ENCODE results near the gene TMEM17.

The TMEM17 gene

DNA sequence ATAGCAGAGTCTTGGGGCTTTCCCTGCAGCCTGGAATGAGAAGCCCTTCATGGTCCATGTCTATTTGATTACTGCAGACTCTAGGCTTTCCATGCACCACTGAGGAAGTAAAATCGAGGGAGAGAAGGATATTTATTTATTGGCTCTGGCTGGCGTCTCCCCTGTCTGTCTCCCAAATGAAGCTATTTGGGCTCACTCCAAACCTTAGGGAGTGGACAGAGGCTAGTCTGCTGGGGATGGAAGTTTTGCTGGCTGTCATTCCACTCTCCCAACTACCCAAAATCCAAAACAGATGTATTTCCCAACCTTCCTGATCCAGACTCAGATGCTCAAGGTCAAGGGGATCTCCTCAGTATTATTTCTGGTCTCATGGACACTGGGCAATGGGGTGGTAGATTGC lies 33.7 kb downstream of the TMEM17 start:
- DNase-seq (ENCODE audit: low spot score), result no peak

- DNase-seq (ENCODE audit: low spot score), result no peak
These were observed 34.2 kb downstream of the TMEM17 start for GRCh38 chr2:62471816-62472215.

GRCh38 chr2:62471404-62471803 lies 34.6 kb downstream of the TMEM17 start:
- DNase-seq (ENCODE audit: low spot score), result no peak

GRCh38 chr2:62469548-62469947 lies 36.4 kb downstream of the TMEM17 start:
- DNase-seq (ENCODE audit: low spot score), result no peak

- no peak for DNase-seq (ENCODE audit: low spot score)
These were observed 36.9 kb downstream of the TMEM17 start for GRCh38 chr2:62469114-62469513.

- no peak for DNase-seq (ENCODE audit: low spot score)
These were observed 38.3 kb downstream of the TMEM17 start for GRCh38 chr2:62467475-62468321.

- no peak for DNase-seq (ENCODE audit: low spot score)
These were observed 38.9 kb downstream of the TMEM17 start for GRCh38 chr2:62467100-62467474.

GRCh38 chr2:62466503-62466854 lies 39.5 kb downstream of the TMEM17 start:
- DNase-seq (ENCODE audit: low spot score), result no peak

GRCh38 chr2:62465741-62466502 lies 40.1 kb downstream of the TMEM17 start:
- peak; percentile 63 for DNase-seq (ENCODE audit: low spot score)

- DNase-seq (ENCODE audit: low spot score), result no peak
These were observed 40.8 kb downstream of the TMEM17 start for GRCh38 chr2:62465039-62465740.

- DNase-seq (ENCODE audit: low spot score), result no peak
These were observed 41.6 kb downstream of the TMEM17 start for GRCh38 chr2:62464221-62465007.

GRCh38 chr2:62462211-62462610 lies 43.8 kb downstream of the TMEM17 start:
- no peak for DNase-seq (ENCODE audit: low spot score)

DNA sequence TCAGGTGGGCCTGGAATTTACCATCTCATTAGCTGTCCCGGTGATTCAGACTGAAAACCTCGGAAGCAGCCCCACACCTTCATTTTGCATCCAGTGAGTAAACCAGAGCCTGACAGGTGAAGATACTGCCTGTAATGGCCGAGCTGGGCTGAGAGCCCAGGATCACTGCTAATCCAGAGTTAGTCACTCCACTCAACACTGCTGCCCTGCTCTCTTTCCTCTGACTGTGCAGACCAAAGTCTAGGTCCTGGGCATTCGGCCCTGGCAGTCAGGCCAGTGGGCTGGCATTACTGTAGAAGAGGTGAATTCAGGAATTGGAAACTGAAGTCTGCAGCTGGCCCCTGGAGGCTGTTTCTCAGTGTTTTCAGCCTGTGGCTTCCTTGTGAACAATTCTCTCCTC lies 44.3 kb downstream of the TMEM17 start:
- DNase-seq (ENCODE audit: low spot score), result no peak

DNA sequence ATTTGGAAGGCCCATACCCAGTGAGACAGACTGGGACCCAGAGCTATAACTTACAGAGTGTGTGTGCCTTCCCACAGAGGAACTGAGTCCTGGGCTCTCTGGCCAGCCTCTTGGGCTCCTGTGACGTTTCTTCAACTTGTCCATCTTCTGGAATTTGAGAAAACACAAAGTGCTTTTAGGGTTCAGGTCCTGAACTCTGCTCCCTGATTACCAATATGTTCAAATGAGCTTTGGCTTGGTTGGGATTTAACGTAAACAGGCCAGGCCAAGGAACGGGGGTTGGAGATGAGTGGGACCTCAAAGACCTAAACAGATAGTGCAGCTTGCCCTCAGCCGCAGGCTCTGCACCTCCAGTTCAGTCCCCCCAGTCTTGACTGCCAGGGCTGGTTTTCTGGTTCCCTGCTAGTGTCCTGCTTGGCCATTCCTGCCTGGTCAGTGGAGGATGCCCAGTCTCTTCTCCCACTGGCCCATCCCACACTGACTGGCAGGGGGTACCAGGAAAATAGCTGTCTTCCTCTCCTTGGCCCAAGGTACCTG lies 44.9 kb downstream of the TMEM17 start:
- no peak for DNase-seq (ENCODE audit: low spot score)

DNA sequence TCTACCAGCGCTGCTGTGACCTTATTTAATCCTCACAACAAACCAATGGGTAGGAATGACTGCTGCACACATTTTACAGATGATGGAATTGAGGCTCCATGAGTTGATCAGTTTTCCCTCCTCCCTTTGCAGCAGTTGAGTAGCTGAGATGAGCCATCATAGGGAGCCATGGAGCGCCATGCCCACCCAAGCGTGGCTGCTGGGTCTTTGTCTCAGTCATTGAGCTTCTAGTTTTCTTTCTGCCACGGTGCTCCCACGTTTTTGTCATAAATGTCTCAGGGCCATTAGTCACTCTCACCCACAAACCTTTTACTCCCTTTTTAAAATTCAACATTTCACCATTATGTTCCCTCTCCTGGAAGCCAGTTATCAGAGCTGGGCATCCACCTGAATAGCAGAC lies 45.8 kb downstream of the TMEM17 start:
- no peak for DNase-seq (ENCODE audit: low spot score)

DNA sequence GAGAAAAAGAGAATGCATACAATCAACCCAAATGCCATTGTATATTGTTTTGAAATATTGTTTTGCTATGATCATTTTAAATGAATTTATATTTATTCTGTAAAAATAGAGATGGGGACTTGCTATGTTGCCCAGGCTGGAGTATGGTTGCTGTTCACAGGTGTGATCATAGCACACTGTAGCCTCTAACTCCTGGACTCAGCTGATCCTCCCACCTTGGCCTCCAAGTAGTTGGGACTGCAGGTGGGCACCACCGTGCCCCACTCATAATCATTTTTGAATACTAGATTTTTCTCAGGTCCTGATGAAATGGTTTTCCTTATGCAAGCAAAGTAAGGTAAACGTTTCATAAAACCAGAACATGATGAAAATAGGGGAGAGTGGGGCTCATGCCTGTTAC lies 46.3 kb downstream of the TMEM17 start:
- DNase-seq (ENCODE audit: low spot score), result no peak

- DNase-seq (ENCODE audit: low spot score), result no peak
These were observed 46.9 kb downstream of the TMEM17 start for GRCh38 chr2:62459106-62459505.

- DNase-seq (ENCODE audit: low spot score), result no peak
These were observed 47.3 kb downstream of the TMEM17 start for GRCh38 chr2:62458671-62459081.

DNA sequence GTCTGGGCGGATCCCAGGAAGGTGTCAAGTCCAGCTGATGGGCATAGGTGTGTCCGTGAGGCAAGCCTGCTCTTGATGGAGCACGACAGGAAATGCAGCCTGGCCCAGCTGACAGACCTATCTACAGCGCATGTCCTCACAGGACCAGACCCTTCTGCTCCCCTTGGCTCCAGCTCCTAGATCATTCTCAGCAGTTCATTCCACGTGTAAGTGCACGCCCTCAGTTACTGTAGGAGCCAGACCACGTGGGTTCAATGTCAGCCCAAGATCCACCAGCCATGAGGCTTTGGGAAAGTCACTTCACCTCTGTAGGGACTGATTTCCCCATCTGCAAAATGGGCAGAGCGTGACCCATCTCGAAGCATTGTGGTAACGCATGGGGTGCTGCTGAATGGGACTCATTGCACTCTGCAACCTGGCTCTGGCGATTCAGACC lies 47.8 kb downstream of the TMEM17 start:
- DNase-seq (ENCODE audit: low spot score), result no peak

- peak; percentile 30 for DNase-seq (ENCODE audit: low spot score)
These were observed 48.4 kb downstream of the TMEM17 start for GRCh38 chr2:62457556-62457955.

DNA sequence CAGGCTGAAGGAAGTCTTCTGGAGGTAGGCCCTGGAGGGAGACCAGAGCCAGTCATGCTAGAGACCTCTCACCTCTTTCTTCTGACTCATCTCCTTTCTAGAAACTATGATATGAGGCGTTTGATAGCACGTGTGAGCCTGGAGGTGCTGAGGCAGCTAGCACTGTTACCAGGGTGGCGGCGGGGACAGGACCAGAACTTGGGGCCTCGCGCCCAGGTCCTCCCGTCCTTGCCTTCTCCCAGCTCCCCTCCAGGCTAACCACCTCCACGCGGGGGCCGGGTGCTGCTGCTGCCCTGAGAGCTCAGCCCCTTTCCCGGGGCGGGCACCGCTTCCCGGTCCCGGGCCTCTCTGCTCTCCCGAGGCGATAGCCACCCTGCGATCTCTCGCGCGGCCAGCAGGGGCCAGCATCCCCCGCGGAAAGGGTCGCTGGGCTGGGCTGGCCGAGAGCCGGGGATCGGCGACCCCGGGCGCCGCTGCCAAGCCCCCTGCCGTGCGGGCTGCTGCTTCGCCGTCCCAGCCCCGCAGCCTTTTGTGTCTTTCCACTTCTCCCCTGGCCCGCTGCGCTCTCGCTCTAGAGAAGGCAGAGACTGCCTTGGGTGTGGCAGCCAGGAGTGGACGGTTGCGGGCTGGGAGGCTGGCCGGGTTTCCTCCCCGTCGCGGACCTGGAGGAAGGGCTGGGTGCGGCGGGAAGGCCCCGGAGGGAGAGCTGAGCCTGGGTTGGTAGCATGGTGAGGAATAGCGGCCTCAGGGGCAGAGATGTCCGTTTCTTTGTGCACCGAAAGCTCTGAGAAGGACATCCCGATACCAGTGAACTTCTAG lies 49.1 kb downstream of the TMEM17 start:
- peak; percentile 97 for DNase-seq (ENCODE audit: low spot score)

Measured in iPS-NIHi11 (cell line).